ENCODE measurements around the gene PROSER3. TPM values are rescaled to one million over a fixed set of nuclear protein-coding genes. Genes with fewer than 3 reads are reported as not detected.
A peak's percentile ranks its signal among the peaks of the same experiment; 100 is the strongest.

The PROSER3 gene
- total RNA-seq, 1 donor: 5.8 TPM

DNA sequence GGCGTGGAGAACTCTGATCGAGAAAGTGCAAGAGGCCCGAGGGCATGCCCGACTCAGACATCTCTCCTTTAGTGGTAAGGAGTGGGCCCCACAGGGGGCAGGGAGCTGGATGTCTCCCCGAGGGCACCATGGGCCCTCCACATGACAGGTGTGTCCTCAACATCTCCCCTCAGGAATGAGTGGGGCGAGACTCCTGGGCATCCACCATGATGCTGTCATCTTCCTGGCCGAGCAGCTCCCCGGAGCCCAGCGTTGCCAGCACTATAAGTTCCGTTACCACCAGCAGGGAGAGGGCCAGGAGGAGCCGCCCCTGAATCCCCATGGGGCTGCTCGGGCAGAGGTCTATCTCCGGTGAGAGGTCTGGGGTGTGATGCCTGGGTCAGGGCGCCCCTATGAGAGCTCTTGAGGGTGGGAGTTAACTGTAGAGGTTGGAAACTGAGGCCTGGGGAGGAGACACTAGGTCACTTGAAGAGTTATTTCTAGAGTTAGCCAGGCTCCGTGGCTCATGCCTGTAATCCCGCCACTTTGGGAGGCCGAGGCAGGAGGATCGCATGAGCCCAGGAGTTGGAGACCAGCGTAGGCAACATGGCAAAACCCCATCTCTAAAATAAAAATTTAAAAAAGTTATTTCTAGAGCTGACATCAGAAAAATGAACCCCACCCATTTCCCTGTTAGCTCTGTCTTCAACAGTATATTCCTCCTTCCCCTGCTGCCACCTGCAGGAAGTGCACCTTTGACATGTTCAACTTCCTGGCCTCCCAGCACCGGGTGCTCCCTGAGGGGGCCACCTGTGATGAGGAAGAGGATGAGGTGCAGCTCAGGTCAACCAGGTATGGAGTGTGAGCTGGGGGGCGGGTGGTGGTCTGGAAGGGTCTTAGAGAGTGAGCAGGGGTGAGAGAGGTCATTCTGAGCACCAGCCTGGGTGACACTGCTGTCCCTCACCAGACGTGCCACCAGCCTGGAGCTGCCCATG is 20.8 kb upstream of the PROSER3 start:
- H3K27ac ChIP-seq (ENCODE audit: low read depth, low read length): no peak overlapping the region
- H3K4me3 ChIP-seq (ENCODE audit: insufficient read depth, low read length): no peak overlapping the region
- H3K4me1 ChIP-seq (ENCODE audit: insufficient read depth, low read length): no peaks in the 10 kb centered on the region
- TF ChIP-seq, protein P1, sequence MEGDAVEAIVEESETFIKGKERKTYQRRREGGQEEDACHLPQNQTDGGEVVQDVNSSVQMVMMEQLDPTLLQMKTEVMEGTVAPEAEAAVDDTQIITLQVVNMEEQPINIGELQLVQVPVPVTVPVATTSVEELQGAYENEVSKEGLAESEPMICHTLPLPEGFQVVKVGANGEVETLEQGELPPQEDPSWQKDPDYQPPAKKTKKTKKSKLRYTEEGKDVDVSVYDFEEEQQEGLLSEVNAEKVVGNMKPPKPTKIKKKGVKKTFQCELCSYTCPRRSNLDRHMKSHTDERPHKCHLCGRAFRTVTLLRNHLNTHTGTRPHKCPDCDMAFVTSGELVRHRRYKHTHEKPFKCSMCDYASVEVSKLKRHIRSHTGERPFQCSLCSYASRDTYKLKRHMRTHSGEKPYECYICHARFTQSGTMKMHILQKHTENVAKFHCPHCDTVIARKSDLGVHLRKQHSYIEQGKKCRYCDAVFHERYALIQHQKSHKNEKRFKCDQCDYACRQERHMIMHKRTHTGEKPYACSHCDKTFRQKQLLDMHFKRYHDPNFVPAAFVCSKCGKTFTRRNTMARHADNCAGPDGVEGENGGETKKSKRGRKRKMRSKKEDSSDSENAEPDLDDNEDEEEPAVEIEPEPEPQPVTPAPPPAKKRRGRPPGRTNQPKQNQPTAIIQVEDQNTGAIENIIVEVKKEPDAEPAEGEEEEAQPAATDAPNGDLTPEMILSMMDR (IDR thresholded peaks at IDR 0.05; ENCODE audit: extremely low read depth, low read depth, low read length): no peak
- no peak overlapping the region for H3K4me2 ChIP-seq (ENCODE audit: insufficient read depth, low read length)
- H4K20me1 ChIP-seq (ENCODE audit: insufficient read depth, low read length): peaks cover 7% of the 10 kb centered on the region
- no peaks in the 10 kb centered on the region for H3K9me3 ChIP-seq (ENCODE audit: low read depth, low read length)
- DNase-seq (ENCODE audit: insufficient read length, low spot score, missing footprints): peak; percentile 85
- H2AFZ ChIP-seq (ENCODE audit: low read length): no peak overlapping the region
- no peaks in the 10 kb centered on the region for H3K27me3 ChIP-seq (ENCODE audit: insufficient read depth, low read length)
- no peaks in the 10 kb centered on the region for H3K79me2 ChIP-seq (ENCODE audit: insufficient read depth, low read length)
- peaks cover 44% of the 10 kb centered on the region for H3K36me3 ChIP-seq (ENCODE audit: insufficient read depth, low read length)

DNA sequence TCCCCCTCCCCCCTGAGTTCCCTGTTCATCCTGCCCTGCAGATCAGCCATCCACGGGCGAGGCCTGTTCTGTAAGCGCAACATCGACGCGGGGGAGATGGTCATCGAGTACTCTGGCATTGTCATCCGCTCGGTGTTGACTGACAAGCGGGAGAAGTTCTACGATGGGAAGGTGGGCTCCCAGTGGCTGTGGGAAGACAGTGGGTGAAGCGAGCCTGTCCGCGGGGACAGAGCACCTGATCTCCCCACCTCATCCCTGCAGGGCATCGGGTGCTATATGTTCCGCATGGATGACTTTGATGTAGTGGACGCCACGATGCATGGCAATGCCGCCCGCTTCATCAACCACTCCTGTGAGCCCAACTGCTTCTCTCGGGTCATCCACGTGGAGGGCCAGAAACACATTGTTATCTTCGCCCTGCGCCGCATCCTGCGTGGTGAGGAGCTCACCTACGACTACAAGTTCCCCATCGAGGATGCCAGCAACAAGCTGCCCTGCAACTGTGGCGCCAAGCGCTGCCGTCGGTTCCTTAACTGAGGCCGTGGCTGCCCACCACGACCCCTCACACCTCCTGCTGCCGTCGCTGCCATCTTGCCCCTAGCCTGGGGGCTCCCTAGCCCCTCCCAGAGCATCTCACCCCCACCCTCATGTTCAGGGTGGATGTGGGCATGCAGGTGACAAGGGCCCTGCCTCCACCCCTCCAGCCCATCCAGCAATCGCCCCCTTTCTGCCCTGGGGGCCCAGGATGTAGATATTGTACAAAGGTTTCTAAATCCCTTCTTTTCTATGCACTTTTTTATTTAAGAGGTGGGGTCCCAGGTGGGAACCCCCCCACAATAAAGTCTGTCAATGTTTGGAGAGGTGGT is 19.7 kb upstream of the PROSER3 start:
- Histone ChIP-seq H3K4me2 (ENCODE audit: insufficient read depth, low read length) (no peak overlapping the region), H2AFZ (ENCODE audit: low read length) (no peak overlapping the region), H4K20me1 (ENCODE audit: insufficient read depth, low read length) (peaks cover 7% of the 10 kb centered on the region), H3K4me1 (ENCODE audit: insufficient read depth, low read length) (no peaks in the 10 kb centered on the region), H3K9me3 (ENCODE audit: low read depth, low read length) (no peaks in the 10 kb centered on the region), H3K27ac (ENCODE audit: low read depth, low read length) (no peak overlapping the region), H3K4me3 (ENCODE audit: insufficient read depth, low read length) (no peak overlapping the region), H3K27me3 (ENCODE audit: insufficient read depth, low read length) (no peaks in the 10 kb centered on the region), H3K79me2 (ENCODE audit: insufficient read depth, low read length) (no peaks in the 10 kb centered on the region), H3K36me3 (ENCODE audit: insufficient read depth, low read length) (peaks cover 44% of the 10 kb centered on the region)
- TF ChIP-seq, protein P1 (IDR thresholded peaks at IDR 0.05; ENCODE audit: extremely low read depth, low read depth, low read length): no peak
- DNase-seq (ENCODE audit: insufficient read length, low spot score, missing footprints): peak; percentile 83

DNA sequence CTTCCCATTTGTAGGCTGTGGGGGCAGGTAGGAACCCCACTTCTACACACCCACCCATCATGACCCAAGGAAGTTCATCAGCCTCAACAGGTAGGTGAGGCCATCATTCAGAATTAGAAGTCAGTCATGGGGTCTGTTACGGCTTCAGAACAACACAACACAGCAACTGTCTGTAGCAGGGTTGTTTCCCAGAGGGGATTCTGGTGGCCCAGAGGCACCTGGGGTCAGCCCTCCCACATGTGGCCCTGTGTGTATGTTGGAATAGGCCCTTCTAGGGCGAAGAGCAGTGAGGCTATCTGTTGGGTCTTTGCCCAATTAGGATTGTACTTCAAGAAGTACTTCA is 19.1 kb upstream of the PROSER3 start:
- peaks cover 41% of the 10 kb centered on the region for H3K36me3 ChIP-seq (ENCODE audit: insufficient read depth, low read length)
- no peaks in the 10 kb centered on the region for H3K9me3 ChIP-seq (ENCODE audit: low read depth, low read length)
- H3K79me2 ChIP-seq (ENCODE audit: insufficient read depth, low read length): no peaks in the 10 kb centered on the region
- peaks cover 7% of the 10 kb centered on the region for H4K20me1 ChIP-seq (ENCODE audit: insufficient read depth, low read length)
- H3K27me3 ChIP-seq (ENCODE audit: insufficient read depth, low read length): no peaks in the 10 kb centered on the region
- H2AFZ ChIP-seq (ENCODE audit: low read length): no peak overlapping the region
- TF ChIP-seq, protein P1 (IDR thresholded peaks at IDR 0.05; ENCODE audit: extremely low read depth, low read depth, low read length): no peak
- H3K4me1 ChIP-seq (ENCODE audit: insufficient read depth, low read length): no peaks in the 10 kb centered on the region
- H3K27ac ChIP-seq (ENCODE audit: low read depth, low read length): no peak overlapping the region
- no peak overlapping the region for H3K4me2 ChIP-seq (ENCODE audit: insufficient read depth, low read length)
- DNase-seq (ENCODE audit: insufficient read length, low spot score, missing footprints): peak; percentile 51
- no peak overlapping the region for H3K4me3 ChIP-seq (ENCODE audit: insufficient read depth, low read length)

Measured in osteoblast (primary cell).